ENCODE results near the gene PRRT2.
"Not testable (repeated sequence)": the region's sequence is repeated elsewhere in the genome, so short reads cannot be mapped to it uniquely, and the experiment has no call there.

DNA sequence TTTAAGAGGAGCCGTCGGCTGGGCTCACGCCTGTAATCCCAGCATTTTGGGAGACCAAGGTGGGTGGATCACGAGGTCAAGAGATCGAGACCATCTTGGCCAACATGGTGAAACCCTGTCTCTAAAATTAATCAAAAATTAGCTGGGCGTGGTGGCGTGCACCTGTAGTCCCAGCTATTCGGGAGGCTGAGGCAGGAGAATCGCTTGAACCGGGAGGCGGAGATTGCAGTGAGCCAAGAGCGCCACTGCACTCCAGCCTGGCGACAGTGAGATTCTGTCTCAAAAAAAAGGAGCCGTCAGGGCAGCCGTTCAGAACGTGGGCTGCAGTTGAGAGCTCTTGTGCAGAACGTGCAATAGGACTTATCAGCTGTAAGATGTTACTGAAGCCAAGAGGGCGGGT, 18.8 kb upstream of the PRRT2 start:
- TF ChIP-seq, protein P1, sequence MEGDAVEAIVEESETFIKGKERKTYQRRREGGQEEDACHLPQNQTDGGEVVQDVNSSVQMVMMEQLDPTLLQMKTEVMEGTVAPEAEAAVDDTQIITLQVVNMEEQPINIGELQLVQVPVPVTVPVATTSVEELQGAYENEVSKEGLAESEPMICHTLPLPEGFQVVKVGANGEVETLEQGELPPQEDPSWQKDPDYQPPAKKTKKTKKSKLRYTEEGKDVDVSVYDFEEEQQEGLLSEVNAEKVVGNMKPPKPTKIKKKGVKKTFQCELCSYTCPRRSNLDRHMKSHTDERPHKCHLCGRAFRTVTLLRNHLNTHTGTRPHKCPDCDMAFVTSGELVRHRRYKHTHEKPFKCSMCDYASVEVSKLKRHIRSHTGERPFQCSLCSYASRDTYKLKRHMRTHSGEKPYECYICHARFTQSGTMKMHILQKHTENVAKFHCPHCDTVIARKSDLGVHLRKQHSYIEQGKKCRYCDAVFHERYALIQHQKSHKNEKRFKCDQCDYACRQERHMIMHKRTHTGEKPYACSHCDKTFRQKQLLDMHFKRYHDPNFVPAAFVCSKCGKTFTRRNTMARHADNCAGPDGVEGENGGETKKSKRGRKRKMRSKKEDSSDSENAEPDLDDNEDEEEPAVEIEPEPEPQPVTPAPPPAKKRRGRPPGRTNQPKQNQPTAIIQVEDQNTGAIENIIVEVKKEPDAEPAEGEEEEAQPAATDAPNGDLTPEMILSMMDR (IDR thresholded peaks at IDR 0.05), result not testable (repeated sequence)
- not testable (repeated sequence) for TF ChIP-seq POLR2AphosphoS5 (IDR thresholded peaks at IDR 0.05); POLR2A (IDR thresholded peaks at IDR 0.05); EP300 (IDR thresholded peaks at IDR 0.05; ENCODE audit: low read depth)

Data from transverse colon (tissue), 4 donors.